Measurements from ENCODE around the gene GPR180.
"Not testable (repeated sequence)": the region's sequence is repeated elsewhere in the genome, so short reads cannot be mapped to it uniquely, and the experiment has no call there.

GPR180 gene

DNA sequence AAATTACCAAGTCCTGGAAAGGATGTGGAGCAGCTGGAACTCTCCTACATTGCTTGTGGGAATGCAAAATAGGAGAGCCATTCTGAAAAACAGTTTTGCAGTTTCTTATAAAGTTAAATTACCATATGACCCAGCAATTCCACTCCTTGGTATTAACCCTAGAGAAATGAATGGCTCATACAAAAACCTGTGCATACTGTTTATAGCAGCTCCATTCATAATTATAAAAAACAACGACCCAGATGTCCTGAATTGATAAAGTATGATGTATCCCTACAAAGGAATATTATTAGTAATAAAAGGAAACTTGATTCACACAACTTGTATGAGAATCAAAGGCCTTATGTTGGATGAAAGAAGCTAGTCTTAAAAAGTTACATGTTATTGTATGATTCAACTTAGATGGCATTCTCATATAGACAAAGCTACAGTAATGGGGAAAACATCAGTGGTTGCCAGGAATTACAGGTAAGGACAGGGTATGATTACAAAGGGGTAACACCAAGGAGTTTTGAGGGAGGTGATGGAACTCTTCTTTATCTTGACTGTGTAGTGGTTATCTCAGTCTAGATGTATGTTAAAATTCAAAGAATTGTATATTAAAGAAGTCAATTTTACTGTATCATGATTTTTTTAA is 35.4 kb downstream of the GPR180 start:
- Mint-ChIP-seq H3K27me3 (no peaks in the 10 kb centered on the region), H3K36me3 (ENCODE audit: insufficient read depth) (no peaks in the 10 kb centered on the region), H3K27ac (no peak overlapping the region), H3K9me3 (no peaks in the 10 kb centered on the region), H3K4me3 (no peak overlapping the region), H3K4me1 (ENCODE audit: low read depth in 2 of 2) (no peaks in the 10 kb centered on the region)
- ATAC-seq (replicated peaks) (no peak), DNase-seq (no peak)

DNA sequence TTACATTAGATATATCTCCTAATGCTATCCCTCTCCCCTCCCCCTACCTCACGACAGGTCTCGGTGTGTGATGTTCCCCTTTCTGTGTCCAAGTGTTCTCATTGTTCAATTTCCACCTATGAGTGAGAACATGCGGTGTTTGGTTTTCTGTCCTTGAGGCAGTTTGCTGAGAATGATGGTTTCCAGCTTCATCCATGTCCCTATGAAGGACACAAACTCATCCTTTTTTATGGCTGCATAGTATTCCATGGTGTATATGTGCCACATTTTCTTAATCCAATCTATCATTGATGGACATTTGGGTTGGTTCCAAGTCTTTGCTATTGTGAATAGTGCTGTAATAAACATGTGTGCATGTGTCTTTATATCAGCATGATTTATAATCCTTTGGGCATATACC is 36.0 kb downstream of the GPR180 start:
- not testable (repeated sequence) for H3K36me3 Mint-ChIP-seq (ENCODE audit: insufficient read depth)

DNA sequence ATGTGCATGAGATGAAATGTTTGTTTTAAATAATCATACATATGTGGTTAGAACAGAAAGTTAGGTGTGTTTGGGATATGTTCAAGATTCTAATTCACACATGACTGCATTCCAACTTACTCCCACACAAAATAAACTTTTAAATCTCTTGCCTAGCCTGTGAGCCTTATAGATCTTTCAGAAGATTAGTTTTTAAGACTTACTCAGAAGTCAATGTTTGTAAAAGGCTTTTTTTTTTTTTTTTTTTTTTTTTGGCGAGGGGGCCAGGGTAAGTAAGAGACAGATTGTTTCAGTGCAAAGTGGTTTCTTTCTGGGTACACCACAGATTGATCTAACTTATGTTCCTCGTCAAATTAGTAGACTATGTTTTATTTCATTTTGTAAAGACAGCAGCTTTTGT is 39.1 kb downstream of the GPR180 start:
- H3K27ac Mint-ChIP-seq = no peak overlapping the region
- H3K4me3 Mint-ChIP-seq = no peak overlapping the region
- no peaks in the 10 kb centered on the region for H3K27me3 Mint-ChIP-seq
- DNase-seq (no peak), ATAC-seq (replicated peaks) (no peak)
- no peaks in the 10 kb centered on the region for H3K4me1 Mint-ChIP-seq (ENCODE audit: low read depth in 2 of 2)
- H3K36me3 Mint-ChIP-seq (ENCODE audit: insufficient read depth) = no peaks in the 10 kb centered on the region
- no peaks in the 10 kb centered on the region for H3K9me3 Mint-ChIP-seq

More for the DNA sequence above, 36.0 kb downstream of the GPR180 start:
- not testable (repeated sequence) for H3K4me3 Mint-ChIP-seq; H3K27me3 Mint-ChIP-seq; DNase-seq; H3K9me3 Mint-ChIP-seq; H3K27ac Mint-ChIP-seq; H3K4me1 Mint-ChIP-seq (ENCODE audit: low read depth in 2 of 2); ATAC-seq (replicated peaks)

DNA sequence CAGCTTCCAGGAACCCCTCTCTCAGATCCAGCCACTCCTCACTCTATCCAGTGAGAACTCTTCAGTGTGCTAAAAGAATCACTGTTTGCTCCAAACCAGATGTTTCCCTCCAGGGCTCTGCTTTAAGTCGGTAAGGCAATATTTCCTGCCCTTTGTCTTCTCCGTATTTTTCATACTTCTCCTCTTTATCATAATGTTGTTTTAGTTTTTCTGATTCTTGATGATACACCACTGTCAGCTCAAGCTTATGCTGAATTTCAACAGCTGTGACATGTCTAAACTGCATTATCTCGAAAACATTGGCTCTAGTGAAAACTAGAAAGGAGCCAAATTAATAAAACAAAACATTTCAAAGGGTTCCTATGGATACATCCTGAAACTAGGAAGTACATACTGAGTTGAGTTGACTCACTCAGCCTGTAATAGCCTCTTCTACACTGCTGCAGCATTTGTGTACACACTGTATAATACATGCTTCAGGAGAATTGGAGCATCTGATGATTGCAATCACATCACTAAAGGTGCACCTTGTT is 39.8 kb downstream of the GPR180 start:
- no peaks in the 10 kb centered on the region for H3K4me1 Mint-ChIP-seq (ENCODE audit: low read depth in 2 of 2)
- no peak overlapping the region for H3K4me3 Mint-ChIP-seq
- no peaks in the 10 kb centered on the region for H3K36me3 Mint-ChIP-seq (ENCODE audit: insufficient read depth)
- H3K9me3 Mint-ChIP-seq = no peaks in the 10 kb centered on the region
- H3K27me3 Mint-ChIP-seq = no peaks in the 10 kb centered on the region
- no peak overlapping the region for H3K27ac Mint-ChIP-seq
- ATAC-seq (replicated peaks) (no peak), DNase-seq (no peak)

DNA sequence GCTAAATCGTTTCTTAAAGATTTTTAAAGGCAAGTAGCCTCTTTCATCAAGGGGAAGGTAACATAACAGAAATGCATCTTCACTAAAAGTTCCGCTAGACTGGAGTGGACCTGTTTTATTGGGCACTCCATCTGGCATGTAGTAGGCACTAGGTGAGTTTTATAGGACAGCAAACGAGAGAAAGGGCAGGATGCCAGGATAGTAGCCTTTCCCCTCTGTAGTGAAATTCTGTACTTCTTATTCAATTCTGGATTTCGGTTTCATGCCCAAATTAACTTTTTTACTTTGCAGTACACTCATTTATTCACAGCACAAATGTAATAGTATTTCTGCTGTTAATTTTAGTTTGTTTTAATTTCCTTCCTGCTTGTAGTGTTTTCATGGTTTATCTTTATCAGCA is 45.2 kb downstream of the GPR180 start:
- Mint-ChIP-seq H3K4me1 (ENCODE audit: low read depth in 2 of 2) (no peaks in the 10 kb centered on the region), H3K27me3 (no peaks in the 10 kb centered on the region), H3K4me3 (no peak overlapping the region), H3K9me3 (no peaks in the 10 kb centered on the region), H3K36me3 (ENCODE audit: insufficient read depth) (no peaks in the 10 kb centered on the region), H3K27ac (no peak overlapping the region)
- no peak for DNase-seq
- no peak for ATAC-seq (replicated peaks)

DNA sequence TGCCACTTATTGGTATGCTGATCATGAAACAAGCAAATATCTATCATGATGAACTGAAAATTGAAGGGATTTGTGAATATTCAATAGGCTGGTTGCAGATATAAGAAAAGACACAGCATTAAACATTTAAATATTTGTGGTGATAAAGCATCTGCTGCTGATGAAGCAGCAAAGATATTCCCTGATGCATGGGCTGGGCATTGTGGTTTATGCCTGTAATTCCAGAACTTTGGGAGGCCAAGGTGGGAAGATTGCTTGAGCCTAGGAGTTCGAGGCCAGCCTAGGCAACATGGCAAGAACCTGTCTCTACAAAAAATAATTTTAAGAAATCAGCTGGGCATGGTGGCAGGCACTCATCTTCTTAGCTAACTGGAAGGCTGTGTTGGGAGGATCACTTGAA is 54.5 kb downstream of the GPR180 start:
- H3K4me1 Mint-ChIP-seq (ENCODE audit: low read depth in 2 of 2) = no peaks in the 10 kb centered on the region
- H3K36me3 Mint-ChIP-seq (ENCODE audit: insufficient read depth) = no peaks in the 10 kb centered on the region
- no peak for DNase-seq
- no peak for ATAC-seq (replicated peaks)
- H3K9me3 Mint-ChIP-seq = no peaks in the 10 kb centered on the region
- no peak overlapping the region for H3K4me3 Mint-ChIP-seq
- H3K27me3 Mint-ChIP-seq = peaks cover 15 to 19% of the 10 kb centered on the region in 2 donors
- H3K27ac Mint-ChIP-seq = no peak overlapping the region

DNA sequence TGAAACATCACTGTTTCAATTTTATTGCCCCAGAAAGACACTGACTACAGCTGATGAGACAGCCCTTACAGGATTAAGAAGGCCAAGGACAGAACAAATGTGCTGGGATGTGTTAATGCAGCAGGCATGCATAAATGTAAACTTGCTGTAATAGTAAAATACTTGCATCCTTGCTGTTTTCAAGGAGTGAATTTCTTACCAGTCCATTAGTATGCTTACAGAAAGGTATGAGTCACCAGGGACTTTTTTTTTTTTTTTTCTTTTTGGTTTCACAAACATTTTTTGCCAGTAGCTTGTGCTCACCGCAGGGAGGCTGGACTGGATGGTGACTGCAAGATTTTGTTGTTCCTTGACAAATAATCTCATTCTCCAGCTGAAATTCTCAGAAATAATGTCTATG is 55.1 kb downstream of the GPR180 start:
- Mint-ChIP-seq H3K9me3 (no peaks in the 10 kb centered on the region), H3K27ac (no peak overlapping the region), H3K4me3 (no peak overlapping the region), H3K4me1 (ENCODE audit: low read depth in 2 of 2) (no peaks in the 10 kb centered on the region), H3K36me3 (ENCODE audit: insufficient read depth) (no peaks in the 10 kb centered on the region), H3K27me3 (peaks cover 19 to 22% of the 10 kb centered on the region in 2 donors)
- ATAC-seq (replicated peaks) (no peak), DNase-seq (no peak)

DNA sequence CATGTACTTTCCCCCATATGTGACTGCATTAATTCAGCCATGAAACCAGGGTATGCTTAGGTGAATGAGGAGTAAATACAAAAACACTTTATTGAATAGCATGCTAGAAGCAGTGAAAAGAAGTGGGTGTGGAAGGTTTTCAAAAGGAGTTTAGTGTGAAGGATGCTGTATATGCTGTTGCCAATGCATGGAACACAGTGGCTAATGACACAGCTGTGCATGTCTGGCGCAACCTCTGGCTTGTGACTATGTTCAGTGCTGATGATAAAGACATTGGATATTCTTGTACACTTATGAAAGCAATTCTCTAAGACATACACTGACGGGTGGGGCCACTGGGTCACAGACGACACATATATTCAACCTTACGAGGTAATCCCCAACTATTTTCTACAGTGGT is 55.5 kb downstream of the GPR180 start:
- H3K4me1 Mint-ChIP-seq (ENCODE audit: low read depth in 2 of 2) = no peaks in the 10 kb centered on the region
- no peak overlapping the region for H3K4me3 Mint-ChIP-seq
- ATAC-seq (replicated peaks) (no peak), DNase-seq (no peak)
- H3K27ac Mint-ChIP-seq = no peak overlapping the region
- no peaks in the 10 kb centered on the region for H3K36me3 Mint-ChIP-seq (ENCODE audit: insufficient read depth)
- no peaks in the 10 kb centered on the region for H3K9me3 Mint-ChIP-seq
- peaks cover 20 to 24% of the 10 kb centered on the region in 2 donors for H3K27me3 Mint-ChIP-seq

DNA sequence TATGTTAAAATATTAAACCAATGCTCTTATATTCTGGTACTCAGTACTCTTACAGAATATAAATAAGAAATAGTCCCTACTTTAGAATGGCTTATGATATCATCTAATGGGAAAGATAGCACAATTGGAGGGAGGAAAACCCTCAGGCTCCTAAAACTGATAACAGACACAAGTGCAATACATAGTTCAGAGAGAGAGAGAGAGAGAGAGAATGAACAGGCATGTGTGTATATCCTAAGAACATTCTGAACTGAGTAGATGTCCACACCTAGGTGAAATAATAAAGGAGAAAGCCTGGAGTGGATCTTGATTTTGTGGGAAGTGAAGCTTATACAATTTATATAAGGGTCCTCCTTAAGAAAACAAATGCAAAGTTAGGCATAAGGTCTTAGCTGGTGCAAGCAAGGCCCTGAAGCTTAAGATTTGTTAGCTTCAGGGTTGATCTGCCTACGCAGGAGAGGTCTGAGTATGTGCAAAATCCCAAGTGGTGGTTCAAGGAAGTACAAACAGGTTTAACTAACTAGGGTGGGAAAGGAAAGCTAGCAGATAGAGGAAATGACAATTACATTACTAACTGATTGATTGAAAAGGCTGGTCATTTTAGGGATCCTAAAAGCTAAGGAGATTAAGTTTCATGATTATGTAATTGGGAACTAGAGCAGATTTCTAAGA is 57.4 kb downstream of the GPR180 start:
- DNase-seq = no peak

DNA sequence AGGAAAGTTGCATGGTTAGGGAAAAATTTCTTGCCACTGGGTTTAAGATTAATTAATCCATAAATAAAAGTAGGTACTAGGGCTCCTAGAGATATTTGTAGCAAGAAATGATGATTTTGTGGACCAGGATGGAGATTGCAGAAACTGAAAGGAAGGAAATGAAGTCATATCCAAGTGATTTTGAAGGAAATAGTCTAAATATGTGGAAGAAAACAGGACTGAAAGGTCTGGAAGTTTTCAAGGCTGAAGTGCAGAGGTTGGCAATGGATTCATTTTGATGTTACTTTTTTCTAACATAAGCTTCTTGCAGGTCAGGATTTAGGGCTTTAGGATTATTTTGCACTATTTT is 57.9 kb downstream of the GPR180 start:
- ATAC-seq (replicated peaks) (no peak), DNase-seq (no peak)
- no peaks in the 10 kb centered on the region for H3K36me3 Mint-ChIP-seq (ENCODE audit: insufficient read depth)
- H3K4me1 Mint-ChIP-seq (ENCODE audit: low read depth in 2 of 2) = no peaks in the 10 kb centered on the region
- no peak overlapping the region for H3K4me3 Mint-ChIP-seq
- H3K27me3 Mint-ChIP-seq = peaks cover 21 to 29% of the 10 kb centered on the region in 2 donors
- no peaks in the 10 kb centered on the region for H3K9me3 Mint-ChIP-seq
- H3K27ac Mint-ChIP-seq = no peak overlapping the region

More for the DNA sequence above, 57.4 kb downstream of the GPR180 start:
- Mint-ChIP-seq H3K4me1 (ENCODE audit: low read depth in 2 of 2) (no peaks in the 10 kb centered on the region), H3K4me3 (no peak overlapping the region), H3K36me3 (ENCODE audit: insufficient read depth) (no peaks in the 10 kb centered on the region), H3K27me3 (peaks cover 21 to 29% of the 10 kb centered on the region in 2 donors), H3K27ac (no peak overlapping the region), H3K9me3 (no peaks in the 10 kb centered on the region)
- ATAC-seq (replicated peaks) = no peak

DNA sequence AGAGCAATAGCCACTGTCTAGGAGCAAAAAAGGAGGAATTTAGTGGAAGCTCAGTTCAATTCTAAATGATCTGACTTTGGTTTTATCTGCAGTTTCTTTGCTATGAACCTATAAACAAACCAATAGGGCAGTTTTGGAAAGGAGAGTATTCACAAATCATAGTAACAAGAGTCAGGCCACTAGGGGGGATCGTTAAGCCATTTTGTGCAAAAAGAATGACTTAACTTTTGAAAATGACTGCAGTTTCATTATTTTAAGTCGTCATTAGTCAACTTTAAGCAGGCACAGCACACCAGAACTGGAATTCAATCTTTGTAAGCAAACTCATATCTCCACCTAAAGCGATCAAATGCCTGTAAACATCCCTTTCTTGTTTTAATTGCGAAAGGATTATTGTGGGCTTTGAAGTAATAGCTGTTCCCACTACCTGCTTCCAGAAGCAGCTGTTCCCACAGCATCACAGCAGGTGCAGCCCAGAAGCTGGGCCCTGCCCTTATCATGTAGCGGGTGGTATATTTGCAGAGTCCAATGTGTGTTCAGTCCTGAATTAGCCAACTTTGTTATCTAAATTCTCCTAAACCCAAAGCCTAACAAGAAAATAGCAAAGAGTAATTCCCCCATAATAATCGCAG is 59.2 kb downstream of the GPR180 start:
- peaks cover 29 to 39% of the 10 kb centered on the region in 2 donors for H3K27me3 Mint-ChIP-seq
- ATAC-seq (replicated peaks) (no peak), DNase-seq (no peak)
- H3K9me3 Mint-ChIP-seq = no peaks in the 10 kb centered on the region
- H3K4me3 Mint-ChIP-seq = no peak overlapping the region
- H3K4me1 Mint-ChIP-seq (ENCODE audit: low read depth in 2 of 2) = no peaks in the 10 kb centered on the region
- no peak overlapping the region for H3K27ac Mint-ChIP-seq
- no peaks in the 10 kb centered on the region for H3K36me3 Mint-ChIP-seq (ENCODE audit: insufficient read depth)

DNA sequence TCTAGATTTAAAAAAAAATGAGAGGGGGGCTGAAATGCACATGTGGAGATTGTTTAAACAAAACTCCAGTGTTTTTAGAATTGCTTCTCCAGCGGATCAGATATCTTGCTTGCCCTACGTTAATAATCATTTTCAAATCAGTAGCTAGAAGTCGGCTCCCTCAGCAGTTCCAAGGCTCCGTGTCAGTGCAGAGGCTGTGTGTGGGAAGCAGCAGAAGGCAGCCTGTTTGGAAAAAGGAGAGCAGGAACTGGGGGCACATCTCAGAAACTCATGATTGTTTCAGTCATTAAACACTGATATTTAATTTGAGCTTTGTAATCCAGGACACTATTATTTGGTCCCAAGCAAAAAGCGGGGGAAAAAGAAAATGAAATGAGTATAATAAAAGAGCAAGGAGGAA is 59.7 kb downstream of the GPR180 start:
- Mint-ChIP-seq H3K36me3 (ENCODE audit: insufficient read depth) (no peaks in the 10 kb centered on the region), H3K4me3 (no peak overlapping the region), H3K27ac (no peak overlapping the region), H3K9me3 (no peaks in the 10 kb centered on the region), H3K4me1 (ENCODE audit: low read depth in 2 of 2) (no peaks in the 10 kb centered on the region), H3K27me3 (peaks cover 35 to 45% of the 10 kb centered on the region in 2 donors)
- no peak for DNase-seq
- ATAC-seq (replicated peaks) = no peak

DNA sequence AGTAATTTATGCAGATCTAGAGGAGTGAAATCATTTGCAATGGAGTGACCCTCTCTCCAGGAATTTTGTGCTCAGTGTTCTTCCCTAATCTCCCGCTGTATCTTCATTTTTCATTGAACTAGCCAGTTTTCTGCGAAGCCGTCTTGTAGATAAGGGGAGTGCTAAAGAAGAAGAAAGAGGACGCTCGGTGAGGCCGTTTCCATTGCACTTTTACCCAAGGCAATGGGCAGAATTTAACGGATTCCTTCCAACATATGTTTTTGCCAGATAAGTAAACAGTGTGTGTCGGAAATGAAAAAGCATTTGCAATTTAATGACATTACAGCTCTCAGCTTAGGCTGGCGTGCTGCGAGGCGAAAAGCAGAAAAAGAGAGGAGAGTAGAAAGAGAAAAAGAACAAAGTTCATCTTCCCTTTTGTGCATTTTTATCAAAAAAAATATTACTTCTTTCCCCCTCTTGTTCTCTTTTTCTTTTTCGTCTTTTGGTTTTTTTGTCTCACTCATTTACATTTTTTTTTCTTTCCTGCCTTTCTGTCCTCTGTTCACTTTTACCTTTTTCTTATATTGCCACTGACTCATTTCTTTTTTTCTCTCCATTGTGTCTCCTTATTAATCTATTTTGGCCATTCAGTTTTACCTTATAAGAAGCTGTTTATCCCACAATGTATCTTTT is 60.8 kb downstream of the GPR180 start:
- ATAC-seq (replicated peaks) = no peak
- Mint-ChIP-seq H3K27ac (no peak overlapping the region), H3K4me3 (no peak overlapping the region)

More for the DNA sequence above, 60.8 kb downstream of the GPR180 start:
- DNase-seq = no peak
- Mint-ChIP-seq H3K4me1 (ENCODE audit: low read depth in 2 of 2) (no peaks in the 10 kb centered on the region), H3K9me3 (no peaks in the 10 kb centered on the region), H3K27me3 (peaks cover 40 to 55% of the 10 kb centered on the region in 2 donors), H3K36me3 (ENCODE audit: insufficient read depth) (no peaks in the 10 kb centered on the region)
